Activated T-helper 1 cell treated with anti-CD3 and anti-CD28 coated beads, Interleukin-12 subunit alpha, Interleukin-12 subunit beta, Interleukin-2, Interleukin-4 antibody, amounts not matched to agents 30 ng/mL and 10 ng/mL and 1 ng/mL, durations not matched to agents 14 hours and 24 hours and 36 hours (primary cell): ENCODE measurements around the gene MRPL41. TPM values are rescaled to one million over a fixed set of nuclear protein-coding genes. Genes with fewer than 3 reads are reported as not detected.

Experiments used
- DNase-seq: peaks from one replicate; pipeline ENCODE4 v3.0.0; 2021; ENCODE audit warnings: low spot score
- H3K27ac Mint-ChIP-seq: one replicate; pipeline ENCODE4 v1.8.0; 2021; ENCODE audit warnings: mild to moderate bottlenecking, mixed read lengths
- H3K27me3 Mint-ChIP-seq: one replicate; pipeline ENCODE4 v1.8.0; 2022; ENCODE audit warnings: mild to moderate bottlenecking, moderate library complexity, mixed read lengths; ENCODE audit not compliant: insufficient read depth
- H3K36me3 Mint-ChIP-seq: one replicate; pipeline ENCODE4 v1.8.0; 2021; ENCODE audit warnings: low read depth, mixed read lengths
- H3K4me1 Mint-ChIP-seq: one replicate; pipeline ENCODE4 v1.8.0; 2021; ENCODE audit warnings: low read depth, mixed read lengths
- H3K4me3 Mint-ChIP-seq: one replicate; pipeline ENCODE4 v1.8.0; 2021; ENCODE audit warnings: mild to moderate bottlenecking, moderate library complexity, mixed read lengths
- H3K9me3 Mint-ChIP-seq: one replicate; pipeline ENCODE4 v1.8.0; 2021; ENCODE audit warnings: mixed read lengths
- intact Hi-C: fragments of 100-400 bp; cut with micrococcal nuclease; formaldehyde crosslinking; loops from one replicate; pipeline ENCODE4 v1.15.1; 2024
- total RNA-seq: library from RNA; stranded (reverse); gene quantifications from 2 replicates; pipeline ENCODE4 v1.2.3, GENCODE V29; 2022

Gene MRPL41
- total RNA-seq, 1 donor from 2014 or later: 56.0 TPM

DNA sequence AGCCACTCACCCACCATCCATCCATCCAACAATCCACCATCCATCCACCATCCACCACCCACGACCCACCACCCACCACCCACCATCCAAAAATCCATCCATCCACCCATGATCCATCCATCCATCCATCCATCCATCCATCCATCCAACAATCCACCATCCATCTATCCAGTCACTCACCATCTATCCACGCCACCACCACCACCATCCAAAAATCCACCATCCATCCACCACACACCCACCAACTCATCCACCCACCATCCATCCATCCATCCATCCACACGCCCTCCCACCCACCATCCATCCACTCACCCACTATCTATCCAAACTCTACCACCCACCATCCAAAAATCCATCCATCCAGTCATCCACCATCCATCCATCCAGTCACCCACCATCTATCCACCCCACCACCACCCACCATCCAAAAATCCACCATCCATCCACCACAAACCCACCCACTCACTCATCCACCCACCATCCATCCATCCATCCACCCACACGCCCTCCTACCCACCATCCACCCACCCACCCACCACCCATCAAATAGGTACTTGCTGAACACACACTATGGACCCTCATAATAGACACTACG lies 18.0 kb downstream of the MRPL41 start:
- intact Hi-C loops: no loop called here
- peaks cover 8% of the 10 kb centered on the region for H3K4me1 Mint-ChIP-seq
- H3K4me3 Mint-ChIP-seq: no peak overlapping the region
- no peak overlapping the region for H3K27ac Mint-ChIP-seq
- peaks cover 19% of the 10 kb centered on the region for H3K36me3 Mint-ChIP-seq
- H3K27me3 Mint-ChIP-seq: no peaks in the 10 kb centered on the region
- H3K9me3 Mint-ChIP-seq: no peaks in the 10 kb centered on the region
- no peak for DNase-seq

DNA sequence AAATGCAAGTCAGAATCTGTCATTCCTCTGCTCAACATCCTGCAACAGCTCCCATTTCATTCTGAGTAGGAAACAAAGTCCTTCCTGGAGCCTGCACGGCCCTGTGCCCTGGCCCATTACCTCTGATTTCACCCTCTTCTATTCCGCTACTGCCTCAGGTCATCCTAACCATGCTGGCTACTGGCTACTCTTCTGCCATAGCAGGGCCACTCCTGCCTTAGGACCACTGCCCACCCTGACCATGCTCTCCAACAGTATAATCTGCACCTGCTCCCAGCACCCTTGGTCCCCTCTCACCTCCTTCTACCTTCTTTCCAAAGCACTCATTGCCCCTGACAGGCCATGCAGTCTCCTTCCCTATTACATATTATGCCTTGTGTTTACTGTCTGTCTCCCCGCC lies 18.9 kb downstream of the MRPL41 start:
- DNase-seq: no peak
- H3K27me3 Mint-ChIP-seq: no peaks in the 10 kb centered on the region
- H3K4me1 Mint-ChIP-seq: peaks cover 17% of the 10 kb centered on the region
- peak overlapping the region; percentile 55 for H3K27ac Mint-ChIP-seq
- intact Hi-C loops: no loop called here
- H3K36me3 Mint-ChIP-seq: peaks cover 27% of the 10 kb centered on the region
- no peak overlapping the region for H3K4me3 Mint-ChIP-seq
- no peaks in the 10 kb centered on the region for H3K9me3 Mint-ChIP-seq

DNA sequence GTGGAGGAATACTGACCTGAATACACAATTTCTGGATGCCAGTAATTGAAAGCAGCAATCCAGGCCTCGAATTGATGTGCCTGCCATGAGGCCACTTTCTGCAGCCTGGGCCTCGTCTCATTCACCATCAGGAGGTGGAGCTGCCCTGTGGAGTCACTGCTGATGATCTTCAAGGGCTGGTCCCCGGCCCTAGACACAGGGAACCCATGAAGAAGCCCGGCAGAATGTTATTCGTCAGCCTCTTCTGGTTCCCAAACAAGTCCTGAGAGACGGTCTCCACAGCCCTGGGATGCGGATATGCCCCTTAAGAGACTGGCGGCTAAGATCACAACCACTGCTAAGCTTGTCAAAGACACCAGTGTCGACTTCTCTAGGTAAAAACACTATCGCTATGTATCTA lies 22.5 kb downstream of the MRPL41 start:
- intact Hi-C loops: no loop called here
- no peak for DNase-seq
- H3K27ac Mint-ChIP-seq: no peak overlapping the region
- peaks cover 33% of the 10 kb centered on the region for H3K36me3 Mint-ChIP-seq
- no peaks in the 10 kb centered on the region for H3K27me3 Mint-ChIP-seq
- H3K4me1 Mint-ChIP-seq: peaks cover 40% of the 10 kb centered on the region
- H3K4me3 Mint-ChIP-seq: no peak overlapping the region
- no peaks in the 10 kb centered on the region for H3K9me3 Mint-ChIP-seq

DNA sequence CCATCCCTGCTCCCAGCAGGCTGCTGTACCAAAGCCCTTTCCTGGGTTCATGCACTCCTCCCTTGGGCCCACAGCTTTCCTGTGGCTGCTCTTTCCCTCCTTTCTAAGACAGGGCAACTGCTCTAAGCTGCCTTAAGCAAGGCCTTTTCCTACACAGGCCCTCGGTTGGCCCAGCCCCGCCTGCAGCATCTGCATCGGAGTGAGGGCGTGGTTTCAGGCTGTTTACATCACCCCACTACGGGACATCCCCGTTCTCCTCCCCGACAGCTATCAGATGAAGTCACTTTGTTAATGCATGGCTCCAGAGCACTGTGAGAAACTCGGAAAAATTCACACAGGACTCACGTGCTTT lies 23.7 kb downstream of the MRPL41 start:
- Mint-ChIP-seq H3K27me3 (no peaks in the 10 kb centered on the region), H3K27ac (no peak overlapping the region), H3K4me3 (peak overlapping the region; percentile 88), H3K9me3 (no peaks in the 10 kb centered on the region), H3K4me1 (peaks cover 37% of the 10 kb centered on the region), H3K36me3 (peaks cover 28% of the 10 kb centered on the region)
- intact Hi-C loops: no loop called here
- DNase-seq: no peak

DNA sequence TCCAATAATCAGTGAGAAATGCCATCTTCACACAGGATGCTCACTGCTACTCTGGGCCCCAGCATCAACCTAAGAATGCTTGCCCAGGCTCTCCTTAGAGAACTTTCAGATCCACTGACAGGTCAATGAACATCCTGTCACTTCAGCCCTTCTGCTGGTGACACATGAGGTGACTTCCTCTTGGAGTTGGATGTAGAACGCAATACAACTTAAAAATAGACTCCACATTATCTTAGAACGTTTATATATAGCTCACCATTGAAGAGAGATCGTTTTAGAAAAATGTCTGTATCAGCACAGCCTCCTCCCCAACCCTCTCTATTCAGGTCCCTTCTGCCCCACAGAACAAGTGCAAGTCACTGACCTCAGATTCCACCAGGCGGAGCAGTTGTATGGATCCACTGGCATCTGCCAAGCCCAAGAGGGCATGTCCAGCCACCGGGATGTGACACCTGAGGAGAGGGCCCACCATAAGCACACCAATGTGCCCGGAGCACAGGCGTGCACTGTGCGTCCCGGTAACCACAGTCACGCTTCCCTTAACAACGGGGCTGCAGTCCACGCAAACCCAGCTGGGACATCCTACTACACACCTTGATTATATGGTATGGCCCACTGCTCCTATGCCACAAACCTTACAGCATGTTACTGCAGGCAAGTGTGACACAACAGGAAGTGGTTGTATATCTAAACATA lies 24.2 kb downstream of the MRPL41 start:
- Mint-ChIP-seq H3K27me3 (no peaks in the 10 kb centered on the region), H3K36me3 (peaks cover 23% of the 10 kb centered on the region), H3K4me3 (peak overlapping the region; percentile 88), H3K27ac (peak overlapping the region; percentile 34), H3K4me1 (peaks cover 32% of the 10 kb centered on the region), H3K9me3 (no peaks in the 10 kb centered on the region)
- DNase-seq: no peak
- intact Hi-C loops: no loop called here

DNA sequence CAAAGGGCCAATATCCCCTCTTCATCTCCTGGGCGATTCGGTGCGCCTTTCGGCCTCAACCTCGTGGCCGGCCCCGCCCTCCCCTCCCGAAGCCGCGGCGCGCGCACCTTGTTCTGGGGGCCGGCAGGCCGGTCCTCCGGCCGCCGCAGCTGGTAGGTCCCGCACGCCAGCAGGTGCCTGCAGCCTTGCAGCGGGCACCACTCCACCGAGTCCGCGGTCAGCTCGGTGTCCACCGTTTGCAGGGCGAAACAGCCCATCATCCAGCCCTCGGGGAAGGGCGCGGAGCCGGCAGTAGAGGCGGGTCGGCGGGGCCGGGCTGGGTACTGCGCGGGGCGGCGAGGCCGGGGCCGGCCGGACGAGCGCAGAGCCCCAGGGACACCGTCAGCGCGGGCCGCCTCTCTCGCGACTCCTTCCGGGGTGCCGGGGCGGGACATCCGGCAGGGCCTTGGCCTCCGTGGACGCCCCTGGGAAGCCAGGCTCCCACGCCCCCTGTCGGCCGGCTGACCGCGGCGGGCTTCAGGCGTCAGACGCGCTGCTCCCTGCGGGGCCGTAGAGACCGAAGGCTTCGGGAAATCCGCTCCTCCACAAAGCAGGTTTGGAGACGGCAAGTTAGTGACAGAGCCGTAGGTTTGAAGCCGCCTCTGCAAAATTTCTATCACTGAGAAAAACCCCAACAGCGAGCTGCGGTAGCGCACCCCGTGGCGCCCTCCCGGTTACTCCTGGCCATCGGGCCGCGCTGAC lies 27.0 kb downstream of the MRPL41 start, which contains the start of gene DPH7:
DPH7 (minus strand) TSS at position 408 of the 741 bp plus-strand sequence; CDS start at position 260, 148 bp downstream.
- H3K27ac Mint-ChIP-seq: peak within 1 kb of the TSS; percentile 58
- peaks cover 29% of the 10 kb centered on the region for H3K36me3 Mint-ChIP-seq
- H3K4me1 Mint-ChIP-seq: peaks cover 32% of the 10 kb centered on the region
- DNase-seq: peak; percentile 93
- peak within 1 kb of the TSS; percentile 88 for H3K4me3 Mint-ChIP-seq
- no peaks in the 10 kb centered on the region for H3K27me3 Mint-ChIP-seq
- intact Hi-C loops: loop anchor here (1.0 to 2.0 kb wide), 4 partner anchors 12 to 40 kb away; partner anchors contain the start of genes ARRDC1, MRPL41, PNPLA7 and ZMYND19
- no peaks in the 10 kb centered on the region for H3K9me3 Mint-ChIP-seq

DNA sequence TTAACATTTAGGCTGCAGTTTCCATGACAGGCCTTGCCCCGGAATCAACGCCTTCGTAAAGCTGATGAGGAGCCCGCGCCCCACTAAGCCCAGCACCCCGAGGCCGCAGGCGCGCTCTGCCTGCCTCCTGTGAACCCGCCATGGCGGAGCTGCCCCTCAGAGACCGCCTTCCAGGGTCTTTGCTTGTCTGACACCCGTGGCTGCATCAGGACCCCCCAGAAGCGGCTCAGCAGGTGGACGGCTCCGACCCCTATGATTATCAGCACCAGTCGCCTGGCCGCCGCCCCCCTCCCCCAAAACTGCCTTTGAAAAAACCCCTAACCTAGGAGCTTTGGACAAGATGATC lies 27.6 kb downstream of the MRPL41 start:
- H3K9me3 Mint-ChIP-seq: no peaks in the 10 kb centered on the region
- intact Hi-C loops: loop anchor here (1.0 to 2.0 kb wide), 4 partner anchors 11 to 39 kb away; partner anchors contain the start of genes ARRDC1, MRPL41, PNPLA7 and ZMYND19
- H3K27me3 Mint-ChIP-seq: no peaks in the 10 kb centered on the region
- H3K27ac Mint-ChIP-seq: peak overlapping the region; percentile 58
- H3K36me3 Mint-ChIP-seq: peaks cover 29% of the 10 kb centered on the region
- peak overlapping the region; percentile 88 for H3K4me3 Mint-ChIP-seq
- DNase-seq: no peak
- H3K4me1 Mint-ChIP-seq: peaks cover 32% of the 10 kb centered on the region

DNA sequence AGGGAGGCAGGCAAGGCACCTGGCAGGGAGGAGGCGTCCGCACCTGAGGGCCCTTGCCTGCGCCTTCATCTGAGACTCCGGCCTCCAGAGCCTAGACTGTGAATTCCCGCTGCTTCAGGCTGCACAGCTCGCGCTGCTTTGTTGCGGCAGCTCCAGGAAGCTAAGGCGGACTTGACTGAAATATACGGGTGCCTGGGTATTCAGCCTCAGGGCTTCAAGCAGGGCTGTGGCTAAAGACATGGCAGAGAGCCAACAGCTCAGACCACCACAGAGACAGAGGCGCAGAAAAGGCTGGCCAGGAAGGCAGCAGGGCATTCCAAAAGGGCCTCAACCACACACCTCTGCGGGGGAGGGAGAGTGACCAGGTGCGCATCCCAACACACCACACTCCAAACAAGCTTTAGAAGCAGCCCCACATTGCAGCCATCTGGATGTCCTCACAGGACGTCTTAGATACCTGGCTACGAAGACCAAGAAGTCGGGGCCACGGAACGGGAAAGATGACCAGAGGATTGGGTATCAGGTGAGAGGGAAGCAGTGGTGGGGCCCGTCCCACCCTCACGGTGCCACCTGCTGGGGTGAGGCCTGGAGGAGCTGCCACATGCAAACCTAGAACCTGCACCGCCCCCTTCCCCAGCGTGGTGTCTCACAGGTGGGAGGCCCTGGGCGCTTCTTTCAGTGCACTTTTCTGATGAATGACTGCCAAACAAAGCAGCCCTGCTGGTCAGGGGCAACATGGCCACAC lies 28.7 kb downstream of the MRPL41 start:
- Mint-ChIP-seq H3K4me1 (peaks cover 26% of the 10 kb centered on the region), H3K27ac (no peak overlapping the region), H3K27me3 (no peaks in the 10 kb centered on the region), H3K9me3 (no peaks in the 10 kb centered on the region), H3K36me3 (peaks cover 23% of the 10 kb centered on the region), H3K4me3 (no peak overlapping the region)
- intact Hi-C loops: no loop called here
- no peak for DNase-seq

DNA sequence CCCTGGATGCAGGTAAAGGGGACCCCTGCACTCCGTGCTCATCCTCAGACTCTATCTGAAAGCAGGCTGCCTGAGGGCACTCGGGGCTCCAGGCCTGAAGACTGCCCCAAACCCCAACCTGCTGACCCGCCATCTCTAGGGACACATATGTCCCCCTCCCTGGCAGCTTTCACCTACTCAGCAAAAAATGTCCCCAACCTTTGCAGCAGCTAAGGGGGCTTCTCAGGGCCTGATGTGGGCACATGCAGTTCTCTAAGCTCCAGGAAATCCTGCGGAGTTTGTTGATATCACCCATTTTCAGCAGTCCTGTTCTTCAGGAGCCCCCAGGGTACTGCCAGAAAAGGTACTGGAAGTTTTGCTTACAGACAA lies 29.3 kb downstream of the MRPL41 start:
- Mint-ChIP-seq H3K4me3 (no peak overlapping the region), H3K4me1 (peaks cover 20% of the 10 kb centered on the region), H3K9me3 (no peaks in the 10 kb centered on the region), H3K27me3 (no peaks in the 10 kb centered on the region), H3K27ac (no peak overlapping the region), H3K36me3 (peaks cover 18% of the 10 kb centered on the region)
- DNase-seq: no peak
- intact Hi-C loops: no loop called here

DNA sequence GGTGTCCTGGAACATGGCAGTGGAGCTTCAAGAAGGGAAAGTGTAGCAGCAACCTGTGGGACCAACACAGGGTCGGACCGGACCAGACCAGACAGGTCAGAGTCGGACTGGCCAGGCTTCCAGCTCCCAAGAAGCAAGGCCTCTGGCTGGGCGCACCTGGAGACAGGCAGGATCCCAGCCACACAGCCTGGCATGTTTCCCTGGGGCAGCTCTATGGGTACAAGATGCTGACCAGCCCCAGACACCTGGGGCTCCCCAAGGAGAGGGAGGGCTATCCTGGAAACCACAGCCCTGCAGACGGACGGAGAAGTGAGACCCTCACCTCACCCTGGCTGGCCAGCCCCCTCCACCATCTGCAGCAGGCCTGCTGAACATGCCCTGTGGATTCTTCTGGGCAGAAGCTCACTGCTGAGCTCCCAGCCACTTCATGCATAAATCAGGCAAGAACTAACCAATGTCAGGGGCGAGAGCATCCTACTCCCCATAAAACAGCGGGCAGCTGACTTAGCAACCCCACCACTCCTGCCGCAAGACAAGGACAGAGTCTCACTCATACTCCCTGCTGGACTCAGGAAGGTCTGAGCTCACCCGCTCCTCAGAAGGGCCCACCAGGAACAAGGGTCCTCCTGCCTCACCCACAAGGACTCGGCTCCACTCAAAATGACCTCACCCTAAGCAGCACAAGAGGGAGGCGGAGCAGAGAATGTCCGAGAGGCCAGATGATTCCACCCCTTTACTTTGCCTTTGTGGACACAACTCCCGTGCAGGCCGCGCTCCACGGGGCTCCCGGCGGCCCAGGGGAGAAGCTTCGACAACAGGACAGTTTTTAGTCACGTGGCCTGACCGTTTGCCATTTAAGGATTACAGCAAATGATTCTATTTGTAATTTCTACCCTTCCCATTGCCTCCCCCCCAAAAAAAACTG lies 29.9 kb downstream of the MRPL41 start:
- Mint-ChIP-seq H3K27me3 (no peaks in the 10 kb centered on the region), H3K4me1 (peaks cover 13% of the 10 kb centered on the region), H3K4me3 (no peak overlapping the region), H3K27ac (no peak overlapping the region), H3K9me3 (no peaks in the 10 kb centered on the region), H3K36me3 (peaks cover 19% of the 10 kb centered on the region)
- intact Hi-C loops: no loop called here
- DNase-seq: no peak

DNA sequence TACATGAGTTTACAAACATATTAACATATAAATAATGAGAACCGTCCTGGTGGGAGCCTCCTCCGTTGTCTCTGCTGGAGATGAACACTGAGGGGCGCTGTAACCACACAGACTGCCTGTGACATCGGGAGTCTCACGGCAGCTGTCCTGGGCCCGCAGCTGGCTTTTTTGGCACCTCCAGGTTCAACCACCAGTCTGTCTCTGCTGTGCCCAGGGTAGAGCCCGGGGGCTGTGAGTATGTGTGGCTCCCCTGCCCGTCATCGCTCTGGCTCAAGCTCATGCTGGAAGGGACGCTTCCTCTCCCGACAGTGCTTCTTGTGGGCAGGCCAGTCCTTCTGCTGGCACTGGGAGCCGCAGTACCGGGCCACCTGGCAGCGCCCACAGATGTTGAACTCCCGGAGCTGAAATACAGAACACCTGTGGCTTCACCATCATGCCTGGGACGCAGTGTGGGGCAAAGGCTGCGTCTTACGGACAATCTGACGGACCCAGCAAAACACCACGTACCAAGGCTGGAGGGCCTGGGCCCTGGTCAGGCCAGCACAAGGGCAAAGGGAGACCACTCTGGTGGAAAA lies 30.7 kb downstream of the MRPL41 start:
- peaks cover 21% of the 10 kb centered on the region for H3K36me3 Mint-ChIP-seq
- no peak overlapping the region for H3K4me3 Mint-ChIP-seq
- no peak overlapping the region for H3K27ac Mint-ChIP-seq
- no peaks in the 10 kb centered on the region for H3K27me3 Mint-ChIP-seq
- intact Hi-C loops: no loop called here
- DNase-seq: no peak
- peaks cover 6% of the 10 kb centered on the region for H3K4me1 Mint-ChIP-seq
- no peaks in the 10 kb centered on the region for H3K9me3 Mint-ChIP-seq

DNA sequence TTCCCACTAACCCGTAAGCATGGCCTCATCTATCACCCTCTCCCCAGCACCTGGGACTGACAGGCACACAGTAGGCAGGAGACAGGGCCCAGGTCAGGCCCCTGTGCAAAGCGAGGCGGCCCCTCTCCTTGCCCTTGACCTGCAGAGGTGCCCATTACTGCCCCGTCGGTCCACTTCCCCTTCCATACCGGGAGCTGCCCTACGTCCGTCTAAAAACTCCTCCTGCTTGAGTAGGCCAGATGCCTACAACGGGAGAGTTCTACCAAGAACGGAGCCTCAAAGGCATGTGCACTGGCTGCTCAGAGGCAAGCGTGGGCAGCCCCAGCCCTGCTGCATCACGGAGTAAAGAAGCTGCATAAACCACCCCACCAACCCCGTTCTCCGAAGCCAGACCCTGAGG lies 31.7 kb downstream of the MRPL41 start:
- Mint-ChIP-seq H3K27me3 (no peaks in the 10 kb centered on the region), H3K4me1 (peaks cover 8% of the 10 kb centered on the region), H3K9me3 (no peaks in the 10 kb centered on the region), H3K27ac (no peak overlapping the region), H3K4me3 (no peak overlapping the region), H3K36me3 (peaks cover 28% of the 10 kb centered on the region)
- intact Hi-C loops: no loop called here
- DNase-seq: no peak
